Stimulated activated naive CD4-positive, alpha-beta T cell treated with Interleukin-2 at 50 U/mL for 16 hours (primary cell): ENCODE measurements around the gene GPR179.

ENCODE experiments used
- DNase-seq: peaks from one replicate; lab custom pipeline; 2025; lab: John Stamatoyannopoulos, UW

GPR179 gene

DNA sequence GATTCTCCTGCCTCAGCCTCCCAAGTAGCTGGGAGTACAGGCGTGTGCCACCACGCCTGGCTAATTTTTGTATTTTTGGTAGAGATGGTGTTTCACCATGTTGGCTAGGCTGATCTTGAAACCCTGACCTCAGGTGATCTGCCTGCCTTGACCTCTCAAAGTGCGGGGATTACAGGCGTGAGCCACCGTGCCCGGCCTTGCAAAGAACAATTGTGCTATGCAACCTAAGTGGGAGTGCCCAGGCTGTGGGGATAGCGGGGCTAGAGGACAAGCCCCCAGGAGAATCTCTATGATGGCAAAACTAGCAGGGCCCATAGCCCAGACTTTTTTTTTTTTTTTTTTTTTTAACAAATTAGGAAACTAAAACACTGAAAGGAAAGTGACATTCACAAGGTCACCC, 2.0 kb upstream of the GPR179 start:
- no peak for DNase-seq

DNA sequence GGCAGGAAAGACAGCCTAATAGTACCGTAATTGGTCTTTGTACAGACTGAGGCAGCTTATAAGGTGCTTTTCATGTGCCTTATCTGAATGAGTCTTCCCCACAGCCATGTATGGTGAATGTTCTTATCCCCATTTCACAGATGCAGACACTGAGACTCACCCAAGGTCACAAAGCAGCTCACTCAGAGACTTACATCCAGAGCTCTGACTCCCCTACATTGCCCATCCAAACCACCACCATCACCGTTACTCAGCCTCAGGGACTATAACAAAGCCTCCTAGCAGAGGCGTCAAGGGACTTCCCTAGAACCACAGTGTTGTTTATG, 627 bp upstream of the GPR179 start:
- no peak for DNase-seq

DNA sequence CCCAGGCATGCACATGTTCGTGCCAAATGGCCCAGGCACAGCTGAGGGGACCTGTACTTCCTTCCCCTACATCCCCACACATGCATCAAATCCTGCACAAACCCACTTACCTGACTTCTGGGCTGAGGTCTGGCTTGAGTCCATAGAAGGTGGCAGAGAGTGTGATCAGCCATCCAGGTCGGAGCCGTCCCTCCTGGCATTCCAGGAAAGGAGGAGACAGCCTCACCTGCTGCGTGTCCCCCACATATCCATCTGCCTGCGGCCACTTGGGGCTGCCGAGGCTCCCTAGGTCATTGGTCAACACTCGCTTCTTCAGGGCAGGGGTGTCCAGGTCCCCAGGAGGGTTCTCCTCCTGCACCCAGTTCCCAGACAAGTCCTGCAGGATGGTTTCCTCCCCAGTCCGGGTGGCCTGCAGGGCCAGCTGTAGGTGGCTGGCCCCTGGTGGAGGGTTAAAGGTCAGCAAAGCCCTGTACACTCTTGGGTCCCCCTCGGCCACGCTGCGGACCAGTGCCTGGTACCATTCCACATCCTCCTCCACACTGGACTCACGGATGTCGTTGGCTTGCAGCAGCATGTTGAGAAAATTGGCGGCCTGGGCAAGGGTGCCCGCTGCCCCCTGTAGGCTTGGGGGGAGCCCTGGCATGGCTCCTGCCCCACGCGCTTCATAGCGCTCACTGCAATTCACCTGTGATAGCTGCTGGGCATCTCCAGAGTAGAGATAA, 709 bp downstream of the GPR179 start:
- no peak for DNase-seq

DNA sequence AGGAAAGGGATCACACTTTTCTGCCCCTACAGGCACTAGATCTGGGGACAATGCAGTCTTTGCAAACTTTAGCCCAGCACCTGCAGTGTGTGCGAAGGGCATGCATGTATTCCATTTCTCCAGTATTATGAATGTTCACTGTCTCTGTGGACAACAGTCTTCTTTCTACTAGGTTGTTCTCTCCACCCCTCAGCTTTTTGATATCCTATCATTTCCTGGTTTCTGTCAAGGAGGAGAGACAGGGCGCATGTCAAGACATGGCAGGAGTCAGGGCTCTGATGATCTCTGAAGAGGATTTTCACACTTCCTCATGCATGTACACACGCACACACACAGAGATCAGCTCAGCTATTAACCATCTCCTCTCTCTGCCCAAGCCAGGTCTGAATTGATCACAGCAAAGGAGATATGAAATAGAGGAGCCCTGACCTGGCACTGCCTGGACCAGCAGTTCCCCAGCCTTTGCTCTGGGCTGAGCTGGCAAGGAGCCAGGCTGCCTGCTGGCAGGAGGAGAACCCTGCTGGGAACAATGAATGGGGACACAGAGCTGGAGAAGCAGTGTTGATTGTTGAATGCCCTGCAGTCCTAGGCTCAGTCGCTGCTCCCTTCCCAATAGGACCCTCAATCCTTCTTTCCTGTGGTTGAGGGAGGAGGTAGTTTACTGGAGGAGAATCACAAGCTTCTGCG, 2.6 kb downstream of the GPR179 start:
- DNase-seq, result no peak

DNA sequence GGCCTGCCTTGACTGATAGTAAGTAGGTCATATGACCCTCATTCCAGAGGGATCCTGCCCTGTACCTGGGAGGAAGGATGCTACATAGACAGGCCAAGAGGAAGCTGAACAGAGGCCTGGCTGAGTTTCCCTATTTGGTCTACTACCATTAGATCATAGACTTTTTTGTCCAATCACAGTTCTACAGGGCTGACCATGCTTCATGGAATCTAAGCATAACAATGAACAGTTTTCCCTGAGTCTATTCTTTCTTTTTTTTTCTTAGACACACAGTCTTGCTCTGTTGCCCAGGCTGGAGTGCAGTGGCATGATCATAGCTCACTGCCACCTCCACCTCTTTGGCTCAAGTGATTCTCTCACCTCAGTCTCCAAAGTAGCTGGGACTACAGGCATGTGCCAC, 3.9 kb downstream of the GPR179 start:
- no peak for DNase-seq

DNA sequence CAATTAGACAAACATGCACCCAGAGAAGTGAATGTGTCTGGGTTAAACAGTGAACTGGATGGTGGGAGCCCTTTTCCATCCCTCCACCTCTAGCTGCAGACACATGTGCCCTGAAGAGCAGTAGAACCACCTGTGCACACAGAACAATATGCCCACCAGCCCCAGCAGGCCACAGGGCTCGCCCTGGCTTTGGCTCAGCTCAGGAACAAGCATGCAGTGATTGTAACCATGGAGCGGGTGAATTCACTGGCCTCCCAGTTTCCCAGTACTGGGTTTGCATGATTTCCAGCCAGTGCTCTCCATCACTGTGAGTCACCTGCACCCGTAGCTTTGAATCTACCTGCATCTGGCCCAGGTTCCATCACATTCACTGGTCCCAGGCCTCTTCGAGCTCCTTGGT, 5.2 kb downstream of the GPR179 start:
- DNase-seq, result no peak

DNA sequence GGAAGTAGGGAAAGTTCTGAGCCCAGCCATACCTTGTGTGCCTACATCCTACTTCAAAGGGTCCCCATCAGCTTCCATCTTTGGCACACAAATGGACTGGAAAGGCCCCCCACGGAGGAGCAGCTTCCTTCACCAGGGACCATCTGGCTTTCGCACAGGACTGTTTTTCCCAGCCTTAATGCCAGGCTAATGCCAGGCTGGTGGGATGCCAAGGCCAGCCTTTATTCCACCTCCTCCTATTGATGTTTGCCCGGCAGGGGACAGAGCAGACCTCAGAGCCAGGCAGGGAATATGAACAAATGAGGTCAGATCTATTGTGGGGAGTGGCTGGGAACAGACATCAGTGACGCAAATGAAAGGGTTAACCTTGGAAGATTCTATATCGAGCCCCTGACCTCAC, 5.7 kb downstream of the GPR179 start:
- no peak for DNase-seq

DNA sequence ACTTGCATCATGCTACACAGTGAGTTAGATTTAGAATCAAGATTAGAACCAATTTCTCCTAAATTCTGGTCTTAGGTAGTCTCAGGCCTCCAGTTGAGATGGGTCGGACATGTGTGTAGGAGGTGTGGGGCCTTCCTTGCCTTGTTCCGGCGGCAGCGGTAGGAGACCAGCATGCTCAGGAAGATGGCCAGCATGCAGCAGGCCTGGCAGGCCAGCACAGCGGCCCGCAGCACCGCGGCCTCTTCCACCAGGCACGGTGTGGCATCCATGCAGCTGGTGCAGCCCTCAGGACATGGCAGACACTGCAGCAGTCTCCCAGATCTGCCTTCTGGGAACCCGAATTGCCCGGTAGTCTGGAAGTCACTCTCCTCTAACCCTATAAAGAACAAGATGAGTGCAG, 6.9 kb downstream of the GPR179 start:
- no peak for DNase-seq

DNA sequence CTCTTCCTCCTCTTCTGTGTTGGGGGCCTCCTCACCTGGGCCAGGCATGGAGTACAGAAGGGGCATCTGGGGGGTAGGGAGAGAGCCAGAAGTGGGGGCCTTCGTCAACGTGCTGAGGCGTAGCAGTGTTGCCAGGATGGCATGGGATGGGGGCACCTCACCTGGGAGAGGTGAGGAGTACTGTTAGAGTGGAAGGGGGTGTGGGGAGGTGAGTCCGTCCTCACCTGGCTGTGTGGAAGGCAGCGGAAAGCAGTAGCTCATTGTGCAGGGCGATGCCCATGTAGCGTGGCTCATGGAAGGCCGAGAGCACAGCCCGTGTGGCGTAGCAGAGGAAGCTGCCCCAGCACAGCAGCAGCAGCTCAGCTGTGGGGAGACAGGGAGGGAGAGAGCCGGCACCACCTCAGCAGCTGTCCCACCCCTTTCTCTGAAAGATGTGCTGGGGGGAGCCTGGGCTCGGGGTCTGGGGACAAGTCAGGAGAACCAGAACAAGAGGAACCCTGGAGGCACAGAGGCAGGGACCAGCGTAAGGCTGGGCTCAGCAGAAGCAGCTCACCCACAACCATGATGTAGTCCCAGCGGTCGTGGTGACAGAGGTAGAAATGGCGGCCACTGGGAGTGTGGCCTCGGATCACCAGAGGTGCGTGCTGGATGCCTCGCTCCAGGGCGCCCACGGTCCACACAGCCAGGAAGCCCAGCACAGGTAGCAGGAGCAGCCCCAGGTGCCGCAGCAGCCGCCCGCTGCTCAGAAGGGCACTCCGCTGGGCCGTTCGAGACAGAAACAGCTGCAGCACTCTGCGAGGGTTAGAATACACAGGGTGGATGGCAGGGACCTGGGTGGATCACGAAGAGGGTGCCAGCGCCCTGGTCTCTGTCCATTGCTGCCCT, 9.0 kb downstream of the GPR179 start:
- DNase-seq, result no peak

DNA sequence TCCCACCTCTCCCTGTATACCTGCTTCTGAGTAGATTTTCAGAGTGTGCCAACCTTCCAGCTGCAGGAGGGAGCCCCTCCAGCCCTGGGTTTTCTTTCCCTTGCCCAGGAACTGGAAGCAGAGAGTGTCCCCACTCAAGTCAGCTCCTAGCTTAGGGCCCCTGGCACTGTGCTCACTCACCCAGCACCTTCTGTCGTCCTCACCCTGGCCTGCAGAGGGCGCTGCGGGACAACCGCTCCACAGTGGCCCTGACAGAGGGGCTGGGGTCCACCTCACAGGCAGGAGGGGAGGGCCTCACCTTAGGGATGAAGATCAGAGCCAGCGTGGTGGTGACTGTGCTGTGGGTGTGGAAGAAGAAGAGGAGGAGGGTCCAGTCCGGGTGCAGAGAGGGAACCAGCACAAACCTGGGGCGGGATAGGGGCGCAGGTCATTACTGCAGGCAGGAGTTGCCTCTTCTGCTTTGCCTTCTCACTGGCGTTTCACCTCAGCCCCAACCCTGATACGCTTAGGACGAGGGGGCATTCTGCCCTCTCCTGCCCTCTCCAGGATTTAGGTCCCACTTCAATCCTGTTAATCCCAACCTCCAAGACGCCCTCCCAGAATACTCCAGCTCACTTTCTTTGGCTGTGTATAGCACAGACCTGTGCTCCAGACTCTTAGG, 10.0 kb downstream of the GPR179 start:
- peak; percentile 10 for DNase-seq

DNA sequence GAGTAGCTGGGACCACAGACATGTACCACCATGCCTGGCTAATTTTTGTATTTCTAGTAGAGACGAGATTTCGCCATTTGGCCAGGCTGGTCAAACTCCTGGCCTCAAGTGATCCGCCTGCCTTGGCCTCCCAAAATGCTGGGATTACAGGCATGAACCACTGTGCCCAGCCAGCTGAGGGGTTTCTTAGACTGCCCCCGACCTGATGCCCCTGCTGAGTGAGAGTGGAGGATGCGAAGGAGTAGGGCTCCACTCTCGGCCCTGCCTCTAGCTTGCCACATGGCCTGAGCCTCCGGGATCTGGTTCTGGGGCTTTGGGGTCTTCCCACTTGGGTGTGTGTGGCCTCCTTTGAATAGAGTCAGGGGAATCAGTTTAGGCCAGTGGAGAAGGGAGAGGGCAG, 11.0 kb downstream of the GPR179 start:
- DNase-seq, result no peak

DNA sequence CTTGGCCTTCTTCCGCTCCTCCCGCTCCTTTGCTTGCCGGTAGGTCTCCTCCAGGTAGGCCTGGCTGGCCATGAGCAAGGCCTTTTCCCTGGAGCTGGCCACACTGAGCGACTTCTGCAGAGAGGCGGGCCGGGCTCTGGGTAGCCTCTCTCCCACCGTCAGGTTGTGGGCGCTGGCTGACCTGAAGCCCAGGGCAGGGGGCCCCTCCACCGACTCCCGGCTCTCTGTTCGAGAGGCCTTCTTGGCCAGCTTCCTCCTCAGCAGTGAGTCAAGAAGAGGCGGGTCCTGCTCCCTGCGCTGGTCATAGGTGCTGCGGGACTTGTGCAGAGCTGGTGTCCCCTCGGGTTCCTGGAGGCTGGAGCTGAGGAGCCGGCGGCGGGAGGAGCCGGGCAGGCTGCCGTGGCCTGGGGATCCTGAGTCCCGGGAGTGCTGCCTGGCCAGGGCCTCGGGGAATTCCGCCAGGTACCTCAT, 12.8 kb downstream of the GPR179 start:
- no peak for DNase-seq

DNA sequence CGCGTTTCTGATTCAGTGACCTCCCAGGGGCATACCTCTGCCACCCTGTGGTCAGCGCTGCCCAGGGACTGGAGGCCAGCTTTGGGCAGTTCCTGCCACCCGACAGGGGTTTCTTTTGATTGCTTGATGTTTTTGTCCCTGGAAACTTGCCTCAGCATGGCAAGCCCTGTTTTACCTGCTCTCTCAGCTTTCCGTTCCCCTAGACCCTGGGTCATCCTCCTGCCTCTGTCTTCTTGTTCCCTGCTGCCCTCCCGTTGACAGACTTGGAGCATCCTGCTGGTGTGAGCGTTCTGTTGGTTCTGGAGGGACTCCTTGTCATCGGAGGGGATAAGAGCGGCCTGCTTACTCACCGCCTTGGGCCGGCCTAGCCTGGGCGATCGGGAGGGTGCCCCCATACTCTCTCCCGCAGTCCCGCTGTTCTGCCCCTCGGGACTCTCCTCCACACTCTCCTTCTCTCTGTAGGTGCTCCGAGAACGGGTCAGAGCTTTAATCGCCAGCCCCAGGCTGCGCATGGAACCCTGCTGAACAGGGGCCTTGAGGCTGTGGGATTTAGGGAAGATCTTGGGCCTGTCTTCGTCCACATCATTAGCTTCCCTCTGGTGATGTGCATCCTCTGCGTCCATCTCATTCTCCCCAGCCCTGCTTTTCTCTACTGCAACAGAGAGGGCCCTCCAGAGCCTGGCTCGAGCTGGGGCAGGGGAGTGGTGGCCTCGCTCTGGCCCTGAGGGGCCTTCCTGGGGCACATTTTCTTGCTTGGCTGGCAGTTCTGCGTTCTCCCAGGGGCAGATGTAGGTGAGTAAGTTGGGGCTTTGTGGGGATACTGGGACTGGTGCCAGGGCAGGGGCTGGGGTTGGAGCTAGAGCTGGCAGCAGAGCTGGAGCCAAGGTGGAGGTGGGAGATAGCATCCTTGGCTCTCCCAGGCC, 13.7 kb downstream of the GPR179 start:
- DNase-seq, result no peak

DNA sequence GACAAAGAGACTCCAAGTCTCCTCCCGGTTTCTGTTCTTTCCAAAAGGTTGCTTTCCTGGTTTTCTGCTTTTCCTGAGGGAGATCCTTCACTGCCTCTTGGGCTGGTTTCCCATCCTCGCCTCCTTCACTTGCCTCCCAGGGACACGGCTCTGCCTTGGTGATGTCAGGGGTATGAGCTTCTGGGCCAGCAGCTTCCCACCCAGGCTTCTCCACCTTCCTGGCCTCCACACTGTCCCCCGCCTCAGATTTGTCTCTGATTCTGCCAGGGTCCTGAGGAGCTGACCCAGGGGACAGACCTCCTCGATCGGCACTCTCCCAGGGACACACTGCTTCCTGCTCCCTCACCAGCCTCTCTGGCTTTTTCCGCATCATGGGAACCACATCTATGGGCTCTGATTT, 14.5 kb downstream of the GPR179 start:
- no peak for DNase-seq

DNA sequence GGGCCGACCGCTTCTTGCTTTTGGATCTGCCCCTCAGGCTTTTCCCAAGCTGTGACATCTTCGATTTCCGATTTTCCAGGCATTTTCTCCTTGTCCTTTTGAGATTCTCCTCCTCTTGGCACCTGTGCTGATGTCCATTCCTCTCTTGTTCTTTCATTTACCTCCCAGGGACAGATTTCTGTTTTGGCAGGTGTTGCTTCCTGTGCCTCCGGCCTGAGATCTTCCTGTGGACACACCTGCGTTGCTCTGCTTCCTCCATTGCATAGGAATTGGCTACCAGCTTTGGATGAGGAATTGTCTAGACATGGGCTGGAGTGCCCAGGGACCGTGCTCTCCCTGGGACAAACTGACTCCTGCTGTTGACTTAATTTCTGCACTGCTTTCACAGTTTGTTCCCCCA, 15.1 kb downstream of the GPR179 start:
- no peak for DNase-seq

DNA sequence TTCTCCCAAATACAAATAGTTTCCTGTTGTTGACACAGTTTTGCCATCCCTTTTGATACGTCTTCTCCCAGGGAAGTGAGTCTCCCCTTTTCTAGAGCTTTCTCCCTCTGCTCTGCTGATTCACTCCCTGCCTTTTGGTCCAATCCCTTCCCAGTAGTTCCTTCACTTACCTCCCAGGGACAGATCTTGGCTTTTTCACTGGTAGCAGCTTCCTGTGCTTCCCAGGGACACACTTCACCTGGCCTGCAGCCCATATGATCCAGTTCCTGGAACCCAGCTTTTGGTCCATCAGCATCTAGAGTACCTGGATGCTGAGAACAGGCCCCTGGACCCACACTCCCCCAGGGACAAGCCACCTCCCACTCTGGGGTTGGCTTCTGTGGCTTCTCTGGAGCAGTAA, 15.8 kb downstream of the GPR179 start:
- no peak for DNase-seq

DNA sequence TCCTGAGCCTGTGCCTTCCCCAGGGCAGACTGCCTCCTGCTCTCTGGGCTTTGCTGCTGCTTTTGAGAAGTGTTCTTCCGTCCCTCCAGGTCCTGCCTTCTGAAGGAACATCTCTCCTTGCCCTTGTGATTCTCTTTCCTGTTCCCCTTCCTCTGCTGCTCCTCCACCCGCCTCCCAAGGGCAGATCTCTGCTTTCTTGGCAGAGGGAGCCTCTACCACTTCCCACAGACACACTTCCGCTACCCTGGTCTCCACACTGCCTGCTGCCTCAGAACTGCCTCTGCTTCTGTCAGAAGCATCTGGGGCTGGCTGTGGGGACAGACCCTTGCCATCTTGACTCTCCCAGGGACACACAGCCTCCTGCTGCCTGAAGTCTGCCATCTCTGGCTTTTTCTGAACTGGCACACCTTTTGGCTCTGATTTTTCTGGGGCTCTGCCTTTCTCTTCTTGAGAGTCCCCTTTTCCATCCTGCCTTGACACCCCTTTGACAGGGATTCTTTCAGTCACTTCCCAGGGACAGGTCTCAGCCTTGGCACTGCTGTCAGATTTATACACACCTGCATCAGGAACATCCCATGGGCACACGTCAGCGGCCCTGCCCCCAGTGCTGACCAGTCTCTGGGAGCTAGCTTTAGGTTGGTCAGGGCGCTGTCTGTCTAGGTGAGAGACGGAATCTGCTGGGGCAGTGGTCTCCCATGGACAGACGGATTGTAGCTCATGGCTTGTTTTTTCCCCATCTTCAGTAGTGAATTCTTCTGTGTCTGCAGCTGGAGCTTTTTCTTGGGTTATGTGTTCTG, 16.6 kb downstream of the GPR179 start:
- no peak for DNase-seq

DNA sequence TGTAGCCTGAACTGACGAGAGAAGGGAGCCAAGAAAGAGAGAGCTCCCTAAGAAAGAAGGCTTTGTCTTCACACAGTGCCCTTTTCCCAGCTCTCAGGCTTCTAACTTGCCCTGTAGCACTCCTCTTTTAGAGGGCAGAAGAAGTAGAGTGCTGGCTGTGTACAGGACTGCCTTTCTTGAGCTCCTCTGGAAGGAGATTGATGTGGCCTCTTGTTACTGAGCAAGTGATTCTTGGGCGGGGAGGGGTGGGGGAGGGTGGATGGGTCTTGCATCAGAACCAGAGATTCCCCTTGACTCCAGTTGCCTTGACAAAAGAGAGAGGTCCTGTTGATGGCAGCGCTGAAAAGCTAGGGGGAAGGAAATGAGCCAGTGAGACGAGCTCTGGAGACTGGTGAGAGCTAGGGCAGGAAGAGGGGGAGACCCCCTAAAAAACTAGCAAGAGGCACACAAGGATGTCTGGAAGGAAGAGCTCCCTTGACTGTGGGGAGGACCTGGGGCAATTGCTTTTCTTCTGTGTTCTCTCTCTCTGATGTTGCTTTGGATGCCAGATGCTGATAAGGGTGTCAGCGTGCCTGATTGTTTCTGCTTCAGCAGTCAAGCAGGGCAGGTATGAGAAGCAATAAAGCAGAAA, 18.4 kb downstream of the GPR179 start:
- DNase-seq, result no peak

DNA sequence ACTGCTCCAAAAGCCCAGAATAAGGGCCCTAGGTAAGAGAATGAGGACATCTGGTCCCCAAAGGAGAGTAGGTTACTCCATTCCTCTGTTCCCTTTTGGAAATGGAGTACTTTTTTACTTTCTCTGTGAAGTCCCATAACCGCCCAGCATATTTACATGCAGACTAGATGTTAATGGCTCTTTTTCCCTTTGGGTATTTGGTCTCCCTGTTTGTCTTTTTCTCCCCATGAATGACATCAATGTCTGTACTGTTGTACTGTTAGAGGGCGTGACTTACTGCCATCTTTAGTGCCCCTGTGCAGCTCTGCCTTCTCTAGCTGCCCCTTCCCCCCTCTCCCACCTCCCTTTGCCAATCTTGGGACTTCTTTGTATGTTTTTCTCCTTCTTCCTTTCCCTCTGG, 19.0 kb downstream of the GPR179 start:
- no peak for DNase-seq

DNA sequence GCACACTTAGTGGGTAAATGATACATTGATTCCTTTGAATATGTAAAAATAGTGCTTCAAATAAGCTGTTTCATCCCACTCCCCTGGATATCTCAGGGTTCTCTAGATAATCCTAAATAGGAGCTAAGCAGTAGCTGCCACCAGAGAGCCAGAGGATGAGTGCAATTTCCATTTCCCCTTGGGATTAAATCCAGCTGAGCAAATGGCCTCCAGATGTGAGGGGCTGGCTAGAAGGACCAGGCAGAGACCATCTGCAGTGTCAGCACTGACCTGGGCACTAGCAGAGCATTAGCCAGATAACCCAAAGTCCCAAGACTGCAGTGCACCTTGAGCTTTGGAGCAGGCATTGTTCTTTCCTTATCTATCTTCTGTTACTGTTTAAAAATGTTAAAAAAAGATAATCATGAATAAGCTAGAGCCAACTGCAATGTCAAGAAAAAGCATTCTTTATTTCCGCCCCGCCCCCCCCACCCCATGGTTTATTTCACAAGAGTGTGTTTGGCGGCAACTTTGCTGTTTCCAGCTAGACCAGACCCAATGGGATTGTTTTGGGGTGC, 19.5 kb downstream of the GPR179 start:
- no peak for DNase-seq
